Thoracic aorta (tissue), 2 donors: ENCODE measurements around the gene WNT4. TPM values are rescaled to one million over a fixed set of nuclear protein-coding genes. Genes with fewer than 3 reads are reported as not detected.

Source experiments
- ATAC-seq: fragments of 150-250 bp; one replicate; pipeline ENCODE4 v1.8.0; 2017; ENCODE audit warnings: low read depth; ENCODE audit not compliant: insufficient number of reproducible peaks, low FRiP score
- DNase-seq: peaks from one replicate; pipeline ENCODE4 v3.0.0-alpha.2; 2020; ENCODE audit warnings: low spot score
- H3K27ac ChIP-seq, 2 donors: fragments of 200-600 bp; sonication (generic); 1 replicate in 1 of 2; 2 replicates in 1 of 2; pipeline ENCODE4 v1.5.1; 2016; ENCODE audit warnings: mild to moderate bottlenecking in 2 of 2, moderate library complexity in 2 of 2
- H3K27me3 ChIP-seq: fragments of 200-600 bp; sonication (generic); replicated peaks from 2 replicates; pipeline ENCODE4 v1.6.0; 2016; ENCODE audit warnings: mild to moderate bottlenecking; ENCODE audit not compliant: insufficient read depth
- H3K36me3 ChIP-seq: fragments of 200-600 bp; sonication (generic); one replicate; pipeline ENCODE4 v1.5.1; 2016
- H3K4me1 ChIP-seq, 2 donors: fragments of 200-600 bp; sonication (generic); 1 replicate in 1 of 2; 2 replicates in 1 of 2; pipeline versions ENCODE4 v1.5.1 to v1.6.0; 2016; ENCODE audit warnings: low read depth in 2 of 2, mild to moderate bottlenecking in 1 of 2; ENCODE audit not compliant: control insufficient read depth in 1 of 2
- H3K4me3 ChIP-seq: fragments of 200-600 bp; sonication (generic); 2 replicates; pipeline ENCODE4 v1.5.1; 2016; ENCODE audit warnings: mild to moderate bottlenecking
- H3K9me3 ChIP-seq: fragments of 200-600 bp; sonication (generic); 2 replicates; pipeline ENCODE4 v1.5.1; 2016
- CTCF ChIP-seq: fragments of 200-600 bp; sonication (generic); IDR thresholded peaks from one replicate; pipeline ENCODE4 v1.5.1; 2019; ENCODE audit warnings: antibody characterized with exemption
- total RNA-seq, 2 donors: library from RNA; depleted of rRNA; stranded (reverse); fragments of >200 nt; gene quantifications; one replicate each; pipeline versions ENCODE4 v1.1.0 to v1.2.3, GENCODE V29; 2016

Gene WNT4
- total RNA-seq, 2 donors from 2014 or later: not detected

GRCh38 chr1:22119626-22120468 is 23.1 kb downstream of the WNT4 start:
- Histone ChIP-seq H3K36me3 (peaks cover 15% of the 10 kb centered on the region), H3K4me1 (peaks cover 0 to 6% of the 10 kb centered on the region in 2 donors), H3K4me3 (no peak overlapping the region), H3K27ac (no peak overlapping the region), H3K27me3 (no peaks in the 10 kb centered on the region), H3K9me3 (no peaks in the 10 kb centered on the region)
- DNase-seq (no peak), ATAC-seq (no peak)
- no peak for TF ChIP-seq CTCF

GRCh38 chr1:22118291-22118992 is 24.5 kb downstream of the WNT4 start:
- ATAC-seq (no peak), DNase-seq (no peak)
- Histone ChIP-seq H3K27me3 (no peaks in the 10 kb centered on the region), H3K4me3 (no peak overlapping the region), H3K9me3 (no peaks in the 10 kb centered on the region), H3K4me1 (peaks cover 4 to 18% of the 10 kb centered on the region in 2 donors), H3K36me3 (peaks cover 15% of the 10 kb centered on the region), H3K27ac (no peak overlapping the region)
- no peak for TF ChIP-seq CTCF

- Histone ChIP-seq H3K4me3 (no peak overlapping the region), H3K27ac (no peak overlapping the region), H3K9me3 (no peaks in the 10 kb centered on the region), H3K36me3 (peaks cover 15% of the 10 kb centered on the region), H3K27me3 (no peaks in the 10 kb centered on the region), H3K4me1 (peaks cover 4 to 18% of the 10 kb centered on the region in 2 donors)
- TF ChIP-seq CTCF: no peak
- DNase-seq: no peak
- ATAC-seq: no peak
Measured at GRCh38 chr1:22117851-22118250, 25.0 kb downstream of the WNT4 start.

- no peak overlapping the region for H3K27ac ChIP-seq
- DNase-seq (no peak), ATAC-seq (no peak)
- no peak for TF ChIP-seq CTCF
- H3K9me3 ChIP-seq: no peaks in the 10 kb centered on the region
- no peak overlapping the region for H3K4me3 ChIP-seq
- peaks cover 19% of the 10 kb centered on the region for H3K36me3 ChIP-seq
- H3K27me3 ChIP-seq: no peaks in the 10 kb centered on the region
- H3K4me1 ChIP-seq: peaks cover 4 to 18% of the 10 kb centered on the region in 2 donors
Measured at GRCh38 chr1:22117238-22117637, 25.7 kb downstream of the WNT4 start.

GRCh38 chr1:22115286-22115685 is 27.6 kb downstream of the WNT4 start:
- H3K4me3 ChIP-seq: no peak overlapping the region
- ATAC-seq (no peak), DNase-seq (no peak)
- no peak for TF ChIP-seq CTCF
- peak overlapping the region in 1 of 2 donors; percentile 55 for H3K27ac ChIP-seq
- H3K27me3 ChIP-seq: no peaks in the 10 kb centered on the region
- no peaks in the 10 kb centered on the region for H3K9me3 ChIP-seq
- H3K4me1 ChIP-seq: peaks cover 4 to 28% of the 10 kb centered on the region in 2 donors
- H3K36me3 ChIP-seq: peaks cover 16% of the 10 kb centered on the region
